ENCODE results near the gene TEX28.
"Not testable (repeated sequence)": the region's sequence is repeated elsewhere in the genome, so short reads cannot be mapped to it uniquely, and the experiment has no call there.

- TF ChIP-seq CTCF (IDR thresholded peaks at IDR 0.05; ENCODE audit: low read depth, low read length); EZH2phosphoT487 (IDR thresholded peaks at IDR 0.05; ENCODE audit: low read depth): not testable (repeated sequence)
These were observed 25.7 kb downstream of the TEX28 start for GRCh38 chrX:154269245-154269644.

Data from OCI-LY3 (cell line).